HG03439 (cell line): ENCODE data around the gene ARHGEF16.

ENCODE experiments used
- ATAC-seq: cut with Tn5 transposase; IDR thresholded peaks from one replicate; pipeline ENCODE4 v1.9.1; 2021; ENCODE audit warnings: mild to moderate bottlenecking, moderate library complexity; ENCODE audit not compliant: unreplicated experiment

Gene ARHGEF16

DNA sequence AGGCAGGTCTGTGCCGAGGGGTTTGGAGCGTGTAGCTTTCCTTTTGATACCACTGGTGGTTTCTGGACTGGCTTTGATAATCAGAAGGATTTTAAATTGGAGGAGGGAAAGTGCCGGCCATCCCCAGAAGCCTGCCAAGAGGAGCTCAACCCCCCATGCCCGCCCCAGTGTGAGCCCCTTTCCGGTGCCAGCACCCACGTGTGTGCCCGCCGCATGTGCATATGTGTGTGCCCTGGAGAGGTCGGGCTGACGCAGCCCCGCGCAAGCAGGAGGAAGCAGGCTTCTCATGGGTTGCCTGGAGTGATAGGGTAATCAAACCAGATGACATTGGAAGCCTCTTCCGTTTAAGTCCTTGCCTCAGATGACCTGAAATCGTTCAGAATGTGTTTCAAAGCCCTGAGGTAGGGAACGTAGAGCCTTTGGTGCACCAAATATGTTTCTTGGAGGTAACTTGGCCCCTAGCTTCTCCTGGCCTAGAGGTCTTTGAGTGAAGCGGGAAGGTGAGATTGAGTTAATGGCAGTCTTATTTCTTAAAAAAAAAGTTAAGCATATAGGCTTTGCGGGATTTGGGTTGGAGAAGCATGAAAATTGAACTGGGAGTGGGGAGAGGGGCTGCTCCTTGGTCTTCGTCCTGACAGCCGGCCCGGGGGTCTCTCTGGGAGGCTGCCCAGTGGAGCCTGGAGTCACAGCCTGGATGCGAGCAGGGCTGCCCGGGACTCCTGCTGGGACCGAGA lies 34.1 kb upstream of the ARHGEF16 start:
- no peak for ATAC-seq

GRCh38 chr1:3422638-3423037 lies 31.8 kb upstream of the ARHGEF16 start:
- no peak for ATAC-seq

DNA sequence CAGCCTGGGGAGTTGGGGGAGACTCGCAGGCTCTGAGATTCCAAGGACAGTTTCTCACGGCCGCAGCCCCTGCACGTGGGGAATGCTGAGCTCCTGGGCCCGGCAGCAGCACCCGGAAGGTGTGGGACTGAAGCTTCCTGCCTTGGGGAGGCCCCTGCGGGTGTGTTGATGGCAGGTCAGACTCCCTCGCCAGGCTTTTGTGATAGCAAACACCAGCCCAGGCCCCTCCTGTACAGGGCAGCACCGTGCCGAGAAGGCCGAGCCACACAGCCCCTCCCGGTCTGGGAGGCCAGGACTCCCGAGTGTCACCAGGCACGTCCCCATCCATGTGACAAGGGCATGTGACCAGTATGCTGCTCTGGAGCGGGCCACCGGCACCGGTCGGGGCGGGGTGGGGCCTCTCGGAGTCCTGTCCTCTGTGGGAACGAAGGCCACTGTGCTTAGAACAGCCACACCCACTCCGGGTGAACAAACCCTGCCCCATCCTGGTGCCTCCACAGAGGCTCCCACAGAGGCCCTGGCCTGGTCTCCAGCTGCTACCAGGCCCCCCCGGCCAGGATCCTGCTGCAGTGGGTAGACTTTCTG lies 31.1 kb upstream of the ARHGEF16 start:
- ATAC-seq = no peak

GRCh38 chr1:3423896-3424611 lies 30.4 kb upstream of the ARHGEF16 start:
- no peak for ATAC-seq

DNA sequence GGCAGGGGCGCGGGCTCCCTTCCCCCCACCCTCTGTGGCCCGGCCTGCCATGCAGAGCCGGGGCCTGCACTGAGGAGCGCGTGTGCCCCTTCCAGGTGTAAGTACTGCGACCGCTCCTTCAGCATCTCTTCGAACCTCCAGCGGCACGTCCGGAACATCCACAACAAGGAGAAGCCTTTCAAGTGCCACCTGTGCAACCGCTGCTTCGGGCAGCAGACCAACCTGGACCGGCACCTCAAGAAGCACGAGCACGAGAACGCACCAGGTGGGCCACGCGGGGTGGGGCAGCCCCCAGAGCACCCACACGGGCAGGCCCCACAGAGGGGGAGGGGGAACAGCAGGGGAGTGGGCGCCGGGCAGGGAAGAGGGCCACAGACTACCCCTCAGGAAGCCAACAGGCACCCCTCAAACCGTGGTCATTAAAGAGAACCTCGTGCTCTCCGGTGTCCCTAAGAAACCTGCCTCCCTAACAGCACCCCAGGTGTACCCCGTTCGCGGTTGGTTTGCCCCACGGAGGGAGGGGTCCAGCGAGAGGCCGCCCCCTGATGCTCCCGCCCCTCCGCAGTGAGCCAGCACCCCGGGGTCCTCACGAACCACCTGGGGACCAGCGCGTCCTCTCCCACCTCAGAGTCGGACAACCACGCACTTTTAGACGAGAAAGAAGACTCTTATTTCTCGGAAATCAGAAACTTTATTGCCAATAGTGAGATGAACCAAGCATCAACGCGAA lies 28.8 kb upstream of the ARHGEF16 start:
- no peak for ATAC-seq

GRCh38 chr1:3426956-3427535 lies 27.4 kb upstream of the ARHGEF16 start:
- ATAC-seq = no peak

DNA sequence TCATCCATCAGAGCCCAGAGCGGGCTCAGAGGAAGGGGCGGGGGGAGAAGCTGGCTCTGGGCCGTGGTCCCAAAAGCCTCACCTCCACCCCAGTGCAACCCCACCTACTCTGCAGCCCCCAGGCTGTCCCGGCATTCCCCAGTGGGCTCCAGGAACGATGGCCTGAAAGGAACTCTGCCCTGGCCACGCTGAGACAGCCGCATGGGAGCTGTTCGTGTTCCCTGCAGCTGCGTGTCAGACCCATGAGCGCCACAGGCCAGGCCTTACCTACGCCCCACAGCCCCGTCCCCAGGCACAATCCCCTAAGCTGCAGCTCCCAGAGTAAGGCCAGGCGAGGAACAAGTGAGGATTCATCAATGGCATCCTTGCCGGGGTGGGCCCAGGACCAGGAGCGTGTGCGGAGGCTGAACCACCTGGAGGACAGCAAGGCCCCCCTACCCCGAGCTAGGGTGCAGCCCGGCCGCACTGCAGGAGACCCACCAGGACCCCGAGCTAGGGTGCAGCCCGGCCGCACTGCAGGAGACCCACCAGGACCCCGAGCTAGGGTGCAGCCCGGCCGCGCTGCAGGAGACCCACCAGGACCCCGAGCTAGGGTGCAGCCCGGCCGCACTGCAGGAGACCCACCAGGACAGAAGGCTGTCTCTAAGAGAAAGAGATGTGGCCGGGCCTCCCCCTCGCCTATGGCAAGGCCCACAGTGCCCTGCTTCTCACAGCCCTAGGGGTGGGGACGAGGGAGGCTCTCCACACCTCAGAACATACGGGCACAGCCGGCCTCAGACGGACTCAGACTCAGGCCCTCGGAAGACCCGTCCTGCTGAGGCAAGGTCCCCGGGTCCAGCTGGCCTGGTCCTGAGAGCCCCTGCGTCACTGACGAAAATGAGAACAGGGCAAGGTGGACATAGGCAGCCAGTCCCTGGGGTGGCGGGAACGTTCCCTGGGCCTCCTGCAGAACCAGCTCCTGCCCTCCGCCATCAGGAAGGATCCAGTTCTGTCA lies 26.5 kb upstream of the ARHGEF16 start:
- no peak for ATAC-seq

GRCh38 chr1:3428899-3429298 lies 25.6 kb upstream of the ARHGEF16 start:
- no peak for ATAC-seq

GRCh38 chr1:3429320-3429719 lies 25.1 kb upstream of the ARHGEF16 start:
- ATAC-seq = no peak

GRCh38 chr1:3429766-3430165 lies 24.7 kb upstream of the ARHGEF16 start:
- no peak for ATAC-seq

- ATAC-seq = no peak
Observed at GRCh38 chr1:3430406-3430805, 24.1 kb upstream of the ARHGEF16 start.

GRCh38 chr1:3430820-3431219 lies 23.6 kb upstream of the ARHGEF16 start:
- ATAC-seq = no peak

- ATAC-seq = no peak
Observed at GRCh38 chr1:3431266-3431665, 23.2 kb upstream of the ARHGEF16 start.

- no peak for ATAC-seq
Observed at GRCh38 chr1:3431686-3432085, 22.8 kb upstream of the ARHGEF16 start.

DNA sequence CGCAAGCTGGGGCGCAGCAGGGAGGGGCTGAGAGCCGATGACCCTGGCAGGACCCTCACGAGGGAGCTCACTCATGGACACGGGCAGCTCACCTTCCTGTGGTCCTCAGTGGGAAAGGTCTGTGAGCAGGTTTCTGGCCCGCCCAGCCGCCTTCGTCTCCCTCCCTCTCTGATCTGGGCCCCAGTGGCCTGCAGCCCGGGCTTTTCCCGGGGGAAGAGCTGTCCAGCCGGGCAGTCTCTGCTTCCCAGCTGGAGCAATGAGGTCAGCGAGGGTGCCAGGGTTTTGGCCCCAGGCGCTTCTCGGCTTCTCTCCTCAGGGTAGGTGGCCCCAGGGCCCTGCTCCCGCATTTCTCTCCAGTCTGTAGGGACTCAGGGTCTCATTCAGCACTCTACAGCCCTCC lies 22.2 kb upstream of the ARHGEF16 start:
- ATAC-seq = no peak

DNA sequence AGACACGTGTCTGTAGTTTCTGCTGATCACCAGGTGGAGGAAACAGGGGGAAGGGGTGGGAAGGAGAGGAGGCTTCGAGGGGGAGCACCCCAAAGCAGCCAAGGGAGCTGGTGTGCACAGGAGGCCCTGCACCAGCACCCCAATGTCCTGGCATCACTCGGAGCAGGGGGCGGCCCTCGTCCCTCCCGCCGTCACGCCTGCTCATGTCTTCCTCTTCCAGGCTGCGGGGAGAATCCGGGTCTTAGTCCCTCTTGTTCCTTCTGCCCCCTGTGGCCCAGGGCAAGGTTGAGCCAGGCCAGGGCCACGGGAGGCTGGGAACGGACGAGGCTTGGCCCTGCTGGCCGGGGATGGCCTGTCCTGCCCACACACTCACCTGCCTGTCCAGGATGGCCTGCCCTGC lies 21.4 kb upstream of the ARHGEF16 start:
- no peak for ATAC-seq

- ATAC-seq = no peak
Observed at GRCh38 chr1:3433596-3434320, 20.7 kb upstream of the ARHGEF16 start.

DNA sequence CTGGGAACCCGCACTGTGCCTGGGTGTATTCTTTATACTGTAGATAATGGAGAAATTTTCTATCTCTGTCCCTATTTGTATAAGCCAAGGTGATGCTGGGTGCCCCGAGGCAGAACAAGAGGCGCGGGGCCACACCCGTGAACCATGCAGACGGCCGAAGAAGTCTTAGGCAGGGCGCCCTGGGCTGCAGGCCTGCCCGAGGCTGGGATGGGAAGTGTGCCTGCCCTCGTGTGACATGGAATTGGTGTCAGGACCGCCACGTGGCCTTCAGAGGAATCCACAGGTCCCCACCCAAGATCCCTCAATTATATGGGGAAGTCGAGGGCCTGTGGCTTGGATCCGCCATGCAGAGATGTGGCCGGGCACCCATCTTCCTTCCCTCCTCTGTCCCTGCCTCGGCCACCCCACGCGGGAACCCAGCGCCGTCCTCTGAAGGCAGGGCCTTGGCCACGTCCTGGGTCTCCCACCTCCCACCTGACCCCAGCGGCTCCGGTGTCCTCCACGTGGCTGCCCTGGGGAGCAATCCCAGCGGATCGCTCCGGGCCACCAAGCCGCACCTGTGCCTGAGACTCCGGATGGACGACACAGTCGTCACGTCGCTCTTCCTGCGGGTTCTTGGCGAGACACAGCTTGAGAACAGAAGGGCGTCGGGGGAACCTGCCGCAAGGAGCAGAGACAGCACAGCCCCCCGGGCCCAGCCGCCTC lies 19.9 kb upstream of the ARHGEF16 start:
- no peak for ATAC-seq

- no peak for ATAC-seq
Observed at GRCh38 chr1:3435666-3436065, 18.8 kb upstream of the ARHGEF16 start.
